ENCODE results near the gene NOX5. TPM values are rescaled to one million over a fixed set of nuclear protein-coding genes. Genes with fewer than 3 reads are reported as not detected.

The NOX5 gene
- total and polyA plus RNA-seq, 9 donors: 0.07 to 0.56 (median 0.28) TPM

DNA sequence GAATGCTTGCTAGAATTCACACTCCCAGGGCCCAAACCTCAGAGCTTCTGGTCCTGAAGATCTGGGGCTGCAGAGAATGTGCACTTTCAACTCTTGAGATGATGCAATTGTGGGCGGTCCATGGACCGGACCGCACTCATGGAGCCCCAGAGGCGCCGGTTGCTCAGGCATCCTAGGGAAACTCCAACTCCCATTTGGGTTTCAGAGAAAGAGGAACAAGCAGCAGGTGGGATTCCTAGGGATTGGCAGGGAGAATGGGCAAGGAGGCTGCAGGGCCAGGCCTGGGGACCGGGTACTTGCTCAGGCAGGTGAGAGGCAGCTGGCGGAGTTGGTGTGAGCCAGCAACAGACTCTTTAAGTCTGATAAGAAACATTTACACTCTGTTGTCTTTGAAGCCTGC lies 3.5 kb downstream of the NOX5 start:
- WGBS (ENCODE audit: insufficient coverage): 69% methylated on average over 7 of the region's 7 CpGs
- no peak overlapping the region for H3K27ac ChIP-seq (ENCODE audit: low read length)

DNA sequence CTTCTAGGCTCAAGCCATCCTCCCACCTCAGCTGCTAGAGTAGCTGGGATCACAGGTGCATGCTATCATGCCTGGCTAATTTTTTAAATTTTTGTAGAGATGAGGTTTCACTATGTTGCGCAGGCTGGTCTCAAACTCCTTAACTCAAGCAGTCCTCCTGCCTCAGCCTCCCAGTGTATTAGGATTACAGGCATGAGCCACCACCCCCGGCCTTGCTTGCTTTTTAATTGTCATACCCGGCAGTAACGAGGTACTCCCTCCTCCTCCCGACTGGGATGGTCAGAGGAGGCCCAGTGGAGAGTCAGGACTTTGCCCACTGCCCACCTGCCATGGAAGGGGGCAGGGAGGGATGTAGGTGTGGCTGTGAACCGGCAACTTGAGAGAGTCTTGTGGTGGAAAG lies 4.5 kb downstream of the NOX5 start:
- Histone ChIP-seq H3K27me3 (ENCODE audit: control insufficient read depth, insufficient read depth, low read length) (no peaks in the 10 kb centered on the region), H3K36me3 (ENCODE audit: control insufficient read depth, insufficient read depth, low read length) (no peaks in the 10 kb centered on the region), H3K9me3 (replicated peaks; ENCODE audit: control insufficient read depth, low read depth, low read length) (no peaks in the 10 kb centered on the region), H3K4me1 (ENCODE audit: control insufficient read depth, insufficient read depth, low read length) (no peaks in the 10 kb centered on the region), H3K4me3 (ENCODE audit: low read length) (no peak overlapping the region), H3K27ac (ENCODE audit: low read length) (no peak overlapping the region)
- WGBS (ENCODE audit: insufficient coverage): 100% methylated on average over 2 of the region's 6 CpGs
- DNase-seq: no peak

More for the DNA sequence above, 3.5 kb downstream of the NOX5 start:
- Histone ChIP-seq H3K4me1 (ENCODE audit: control insufficient read depth, insufficient read depth, low read length) (no peaks in the 10 kb centered on the region), H3K36me3 (ENCODE audit: control insufficient read depth, insufficient read depth, low read length) (no peaks in the 10 kb centered on the region), H3K9me3 (replicated peaks; ENCODE audit: control insufficient read depth, low read depth, low read length) (no peaks in the 10 kb centered on the region), H3K27me3 (ENCODE audit: control insufficient read depth, insufficient read depth, low read length) (no peaks in the 10 kb centered on the region), H3K4me3 (ENCODE audit: low read length) (no peak overlapping the region)
- DNase-seq: no peak

DNA sequence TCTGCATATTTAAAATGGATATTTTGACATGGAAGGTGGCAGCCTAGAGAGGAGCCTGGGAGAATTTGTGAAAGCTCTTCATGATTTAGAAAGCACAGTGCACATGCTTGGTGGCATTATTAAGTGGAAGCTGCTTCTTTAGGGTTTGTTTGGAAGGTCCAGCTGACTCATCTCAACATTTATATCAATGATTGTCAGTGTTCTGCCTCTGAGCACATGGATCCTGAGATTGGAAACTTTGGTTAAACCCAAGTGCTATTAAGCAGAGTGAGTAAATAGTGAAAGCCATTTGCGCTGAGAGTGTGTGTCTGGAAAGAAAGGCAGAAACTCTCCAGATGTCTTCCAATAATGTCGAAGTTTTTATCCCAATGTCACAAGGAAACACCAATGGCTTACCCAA lies 7.4 kb downstream of the NOX5 start:
- no CpG with 5 or more reads among the region's 2 CpGs for WGBS (ENCODE audit: insufficient coverage)
- no peaks in the 10 kb centered on the region for H3K4me1 ChIP-seq (ENCODE audit: control insufficient read depth, insufficient read depth, low read length)
- no peaks in the 10 kb centered on the region for H3K9me3 ChIP-seq (replicated peaks; ENCODE audit: control insufficient read depth, low read depth, low read length)
- no peak for DNase-seq
- no peak overlapping the region for H3K27ac ChIP-seq (ENCODE audit: low read length)
- no peak overlapping the region for H3K4me3 ChIP-seq (ENCODE audit: low read length)
- no peaks in the 10 kb centered on the region for H3K36me3 ChIP-seq (ENCODE audit: control insufficient read depth, insufficient read depth, low read length)
- no peaks in the 10 kb centered on the region for H3K27me3 ChIP-seq (ENCODE audit: control insufficient read depth, insufficient read depth, low read length)

DNA sequence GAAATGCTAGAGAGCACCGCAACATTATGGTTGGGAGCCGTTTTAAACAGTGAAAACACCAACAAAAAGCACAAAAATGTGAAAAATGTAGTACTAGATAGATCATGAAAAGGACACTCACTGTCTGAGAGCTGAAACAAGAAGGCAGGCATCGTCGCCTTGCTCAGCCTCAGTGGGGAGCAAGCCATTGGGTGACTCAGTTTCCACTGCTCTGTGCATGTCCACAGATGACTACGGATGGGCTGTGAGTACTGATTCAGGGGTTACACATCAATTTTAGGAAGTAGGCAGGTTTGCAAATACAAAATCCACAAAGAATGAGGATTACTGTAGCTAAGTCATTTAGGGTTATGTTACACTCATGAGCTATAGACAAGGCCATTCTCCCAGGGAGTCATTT lies 10.8 kb downstream of the NOX5 start:
- H3K36me3 ChIP-seq (ENCODE audit: control insufficient read depth, insufficient read depth, low read length): no peaks in the 10 kb centered on the region
- no peak overlapping the region for H3K4me3 ChIP-seq (ENCODE audit: low read length)
- no peaks in the 10 kb centered on the region for H3K4me1 ChIP-seq (ENCODE audit: control insufficient read depth, insufficient read depth, low read length)
- 79% methylated on average over 3 of the region's 5 CpGs for WGBS (ENCODE audit: insufficient coverage)
- H3K27ac ChIP-seq (ENCODE audit: low read length): no peak overlapping the region
- H3K9me3 ChIP-seq (replicated peaks; ENCODE audit: control insufficient read depth, low read depth, low read length): no peaks in the 10 kb centered on the region
- no peaks in the 10 kb centered on the region for H3K27me3 ChIP-seq (ENCODE audit: control insufficient read depth, insufficient read depth, low read length)
- DNase-seq: no peak

DNA sequence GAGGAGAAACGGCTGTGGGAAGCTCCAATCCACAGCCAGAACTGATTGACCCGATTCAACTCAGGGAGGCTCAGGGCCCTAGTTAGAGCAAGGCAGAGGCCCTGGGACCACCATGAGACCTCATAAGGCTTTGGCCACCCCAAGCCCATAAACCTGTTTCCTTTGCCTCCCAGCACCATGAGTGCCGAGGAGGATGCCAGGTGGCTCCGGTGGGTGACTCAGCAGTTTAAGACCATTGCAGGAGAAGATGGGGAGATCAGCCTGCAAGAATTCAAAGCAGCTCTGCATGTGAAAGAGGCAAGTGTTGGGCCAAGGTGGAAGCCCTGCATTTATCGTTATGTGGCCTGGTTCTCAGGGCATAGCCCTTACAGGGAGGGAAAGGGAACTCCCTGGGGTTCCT lies 11.9 kb downstream of the NOX5 start:
- WGBS (ENCODE audit: insufficient coverage): 82% methylated on average over 4 of the region's 5 CpGs
- peaks cover under 1% of the 10 kb centered on the region for H3K4me1 ChIP-seq (ENCODE audit: control insufficient read depth, insufficient read depth, low read length)
- no peak for DNase-seq
- H3K36me3 ChIP-seq (ENCODE audit: control insufficient read depth, insufficient read depth, low read length): no peaks in the 10 kb centered on the region
- H3K27ac ChIP-seq (ENCODE audit: low read length): no peak overlapping the region
- H3K9me3 ChIP-seq (replicated peaks; ENCODE audit: control insufficient read depth, low read depth, low read length): no peaks in the 10 kb centered on the region
- H3K4me3 ChIP-seq (ENCODE audit: low read length): no peak overlapping the region
- H3K27me3 ChIP-seq (ENCODE audit: control insufficient read depth, insufficient read depth, low read length): peaks cover 4% of the 10 kb centered on the region

DNA sequence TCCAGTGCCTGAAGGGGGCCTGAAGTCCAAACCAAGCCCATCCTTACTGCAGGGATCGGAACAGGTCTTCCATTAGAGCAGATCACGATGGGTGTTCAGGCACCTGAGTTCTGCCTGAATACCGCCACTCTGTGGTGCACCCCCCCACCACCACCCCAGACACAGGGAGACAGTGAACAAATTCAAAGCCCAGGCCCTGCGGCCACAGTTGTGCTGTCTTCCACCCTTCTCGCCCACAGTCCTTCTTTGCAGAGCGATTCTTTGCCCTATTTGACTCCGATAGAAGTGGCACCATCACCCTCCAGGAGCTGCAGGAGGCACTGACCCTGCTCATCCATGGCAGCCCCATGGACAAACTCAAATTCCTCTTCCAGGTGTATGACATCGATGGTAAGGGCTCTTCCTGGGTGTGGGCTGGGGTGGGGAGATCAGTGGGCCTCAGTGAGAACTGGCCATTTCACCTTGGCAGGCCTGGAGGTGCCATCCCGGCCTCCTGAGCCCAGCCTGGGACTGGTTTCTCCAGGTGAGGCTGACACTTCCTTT lies 13.6 kb downstream of the NOX5 start:
- Histone ChIP-seq H3K36me3 (ENCODE audit: control insufficient read depth, insufficient read depth, low read length) (no peaks in the 10 kb centered on the region), H3K9me3 (replicated peaks; ENCODE audit: control insufficient read depth, low read depth, low read length) (no peaks in the 10 kb centered on the region), H3K27me3 (ENCODE audit: control insufficient read depth, insufficient read depth, low read length) (peaks cover 9% of the 10 kb centered on the region), H3K4me1 (ENCODE audit: control insufficient read depth, insufficient read depth, low read length) (peaks cover 5% of the 10 kb centered on the region), H3K4me3 (ENCODE audit: low read length) (no peak overlapping the region), H3K27ac (ENCODE audit: low read length) (no peak overlapping the region)
- no peak for DNase-seq
- 98% methylated on average over 6 of the region's 9 CpGs for WGBS (ENCODE audit: insufficient coverage)

DNA sequence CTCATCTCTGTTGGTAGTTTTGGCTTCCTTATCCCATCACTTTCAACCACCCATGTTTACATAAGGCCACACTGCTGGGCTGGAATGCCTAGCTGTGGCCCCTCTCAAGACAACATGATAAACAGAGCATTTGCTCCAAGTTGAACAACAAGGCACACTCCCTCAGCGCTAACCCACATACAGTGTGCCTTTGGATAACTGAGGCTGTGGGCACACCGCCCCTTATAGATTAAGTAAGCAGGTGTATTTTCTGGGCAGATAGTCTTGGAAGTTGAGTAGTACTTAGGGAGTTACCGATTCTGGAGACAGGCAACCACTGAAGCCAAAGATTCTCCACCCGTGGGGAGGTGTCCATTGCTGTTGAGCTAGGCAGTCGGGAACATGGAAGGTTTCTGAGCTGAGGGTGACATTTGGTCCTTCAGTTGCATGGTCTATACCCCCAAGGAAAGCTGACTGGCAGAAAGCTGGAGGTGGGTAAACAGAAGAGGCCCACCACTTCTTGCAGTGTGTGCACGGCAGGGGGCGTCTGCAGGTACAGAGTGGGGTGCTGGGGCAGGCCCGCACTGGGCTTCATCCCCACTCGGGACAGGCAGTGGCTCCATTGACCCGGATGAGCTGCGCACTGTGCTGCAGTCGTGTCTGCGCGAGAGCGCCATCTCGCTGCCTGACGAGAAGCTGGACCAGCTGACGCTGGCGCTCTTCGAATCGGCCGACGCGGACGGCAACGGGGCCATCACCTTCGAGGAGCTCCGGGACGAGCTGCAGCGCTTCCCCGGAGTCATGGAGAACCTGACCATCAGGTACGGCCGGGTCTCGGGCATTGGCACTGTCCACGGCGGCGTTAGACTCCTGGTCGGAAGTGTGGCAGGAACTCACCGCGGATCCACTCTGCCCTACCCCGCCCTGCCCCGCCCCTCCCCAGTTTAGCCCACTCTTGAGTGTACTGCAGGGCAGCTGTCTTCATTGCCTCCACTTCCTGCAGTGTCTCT lies 16.8 kb downstream of the NOX5 start:
- Histone ChIP-seq H3K36me3 (ENCODE audit: control insufficient read depth, insufficient read depth, low read length) (no peaks in the 10 kb centered on the region), H3K9me3 (replicated peaks; ENCODE audit: control insufficient read depth, low read depth, low read length) (no peaks in the 10 kb centered on the region), H3K4me1 (ENCODE audit: control insufficient read depth, insufficient read depth, low read length) (peaks cover 5% of the 10 kb centered on the region), H3K4me3 (ENCODE audit: low read length) (peak overlapping the region; percentile 30), H3K27me3 (ENCODE audit: control insufficient read depth, insufficient read depth, low read length) (peaks cover 14% of the 10 kb centered on the region), H3K27ac (ENCODE audit: low read length) (no peak overlapping the region)
- DNase-seq: peak; percentile 51
- 12% methylated on average over 41 of the region's 42 CpGs for WGBS (ENCODE audit: insufficient coverage)

DNA sequence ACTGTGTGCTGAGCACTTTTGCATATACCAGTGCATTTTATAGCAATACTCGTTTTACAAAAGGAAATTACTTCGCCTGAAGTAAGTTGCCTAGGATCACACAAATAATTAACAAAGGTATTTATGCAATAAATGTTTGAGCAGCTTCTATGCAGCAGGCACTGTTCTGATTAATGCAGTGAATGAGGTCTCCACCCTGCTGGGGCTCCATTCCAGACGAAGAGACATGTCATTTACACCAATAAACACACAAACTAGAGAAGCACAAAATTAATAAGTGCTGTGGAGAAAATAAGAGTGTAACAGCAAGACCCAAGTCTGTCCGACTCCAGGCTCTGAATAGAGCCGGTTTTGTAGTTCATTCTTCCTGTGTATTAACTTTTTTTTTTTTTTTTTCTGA lies 17.5 kb downstream of the NOX5 start:
- Histone ChIP-seq H3K4me3 (ENCODE audit: low read length) (peak overlapping the region; percentile 30), H3K9me3 (replicated peaks; ENCODE audit: control insufficient read depth, low read depth, low read length) (no peaks in the 10 kb centered on the region), H3K27ac (ENCODE audit: low read length) (no peak overlapping the region), H3K36me3 (ENCODE audit: control insufficient read depth, insufficient read depth, low read length) (no peaks in the 10 kb centered on the region), H3K4me1 (ENCODE audit: control insufficient read depth, insufficient read depth, low read length) (peaks cover 5% of the 10 kb centered on the region), H3K27me3 (ENCODE audit: control insufficient read depth, insufficient read depth, low read length) (peaks cover 15% of the 10 kb centered on the region)
- WGBS (ENCODE audit: insufficient coverage): no CpG with 5 or more reads among the region's 5 CpGs
- DNase-seq: no peak

DNA sequence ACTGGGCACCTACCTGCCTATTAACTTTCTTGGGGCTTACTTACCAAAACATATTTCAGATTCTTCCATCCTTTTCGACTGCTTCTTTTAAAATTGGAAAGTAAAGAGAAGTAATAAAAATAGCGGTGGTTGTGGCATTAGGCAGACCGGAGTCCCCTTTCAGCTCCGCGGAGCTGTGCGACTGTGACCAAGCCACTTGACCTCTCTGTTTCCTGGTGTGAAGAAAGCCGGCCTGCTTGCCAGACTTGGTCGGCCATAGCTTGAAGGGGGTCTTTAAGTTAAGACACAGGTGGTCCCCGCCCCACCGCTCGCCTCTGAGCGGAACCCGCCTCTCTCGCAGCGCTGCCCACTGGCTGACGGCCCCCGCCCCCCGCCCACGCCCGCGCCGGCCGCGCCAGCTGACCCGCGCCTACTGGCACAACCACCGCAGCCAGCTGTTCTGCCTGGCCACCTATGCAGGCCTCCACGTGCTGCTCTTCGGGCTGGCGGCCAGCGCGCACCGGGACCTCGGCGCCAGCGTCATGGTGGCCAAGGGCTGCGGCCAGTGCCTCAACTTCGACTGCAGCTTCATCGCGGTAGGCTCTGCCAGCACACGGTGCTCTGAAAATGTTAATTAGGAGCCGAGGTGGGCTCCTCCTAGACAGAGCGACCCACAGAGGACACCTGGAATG lies 18.3 kb downstream of the NOX5 start:
- Histone ChIP-seq H3K4me1 (ENCODE audit: control insufficient read depth, insufficient read depth, low read length) (peaks cover 5% of the 10 kb centered on the region), H3K27ac (ENCODE audit: low read length) (no peak overlapping the region), H3K36me3 (ENCODE audit: control insufficient read depth, insufficient read depth, low read length) (no peaks in the 10 kb centered on the region), H3K27me3 (ENCODE audit: control insufficient read depth, insufficient read depth, low read length) (peaks cover 17% of the 10 kb centered on the region), H3K9me3 (replicated peaks; ENCODE audit: control insufficient read depth, low read depth, low read length) (no peaks in the 10 kb centered on the region), H3K4me3 (ENCODE audit: low read length) (no peak overlapping the region)
- no peak for DNase-seq
- WGBS (ENCODE audit: insufficient coverage): 79% methylated on average over 40 of the region's 43 CpGs

DNA sequence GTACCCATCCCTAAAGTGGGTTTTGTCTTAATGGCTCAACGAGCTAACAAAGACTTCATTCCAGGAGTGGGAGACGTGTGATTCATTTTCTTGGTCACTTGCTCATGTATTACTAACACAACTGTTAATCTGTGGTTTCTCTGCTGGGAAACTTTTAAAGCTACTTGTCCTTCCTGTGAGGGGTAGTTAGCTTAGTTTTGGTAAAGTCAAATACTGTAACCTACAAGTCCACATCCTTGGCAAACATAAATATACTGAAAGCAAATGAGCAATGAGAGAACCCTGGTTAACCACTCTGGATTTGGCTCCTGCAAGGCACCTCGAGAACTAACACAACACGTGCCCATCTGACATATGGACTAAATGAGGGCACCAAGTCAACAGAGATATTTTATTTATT lies 19.9 kb downstream of the NOX5 start:
- no peak for DNase-seq
- Histone ChIP-seq H3K9me3 (replicated peaks; ENCODE audit: control insufficient read depth, low read depth, low read length) (no peaks in the 10 kb centered on the region), H3K4me3 (ENCODE audit: low read length) (no peak overlapping the region), H3K27me3 (ENCODE audit: control insufficient read depth, insufficient read depth, low read length) (peaks cover 17% of the 10 kb centered on the region), H3K4me1 (ENCODE audit: control insufficient read depth, insufficient read depth, low read length) (peaks cover 5% of the 10 kb centered on the region), H3K27ac (ENCODE audit: low read length) (no peak overlapping the region), H3K36me3 (ENCODE audit: control insufficient read depth, insufficient read depth, low read length) (no peaks in the 10 kb centered on the region)
- WGBS (ENCODE audit: insufficient coverage): no CpG with 5 or more reads among the region's 4 CpGs
